Epithelial cell of proximal tubule (primary cell): ENCODE data around the gene TM4SF1. TPM values are rescaled to one million over a fixed set of nuclear protein-coding genes. Genes with fewer than 3 reads are reported as not detected.

ENCODE experiments used
- DNase-seq: peaks from one replicate; pipeline ENCODE4 v3.0.0-alpha.2; 2011; ENCODE audit warnings: low read depth
- H3K4me3 ChIP-seq: 2 replicates; pipeline ENCODE4 v1.5.1; 2011; ENCODE audit warnings: low read depth, mild to moderate bottlenecking, low read length
- total RNA-seq: library from RNA; depleted of rRNA; stranded (reverse); fragments of >200 nt; gene quantifications from 2 replicates; pipeline ENCODE4 v1.2.3, GENCODE V29; 2015
- TF ChIP-seq, protein P1 (sequence below): conservative IDR thresholded peaks from 2 replicates; pipeline ENCODE4 v1.5.1; 2012; ENCODE audit warnings: low read depth, mild to moderate bottlenecking, low read length

Gene TM4SF1
- total RNA-seq, 1 donor from 2014 or later = 304 TPM

DNA sequence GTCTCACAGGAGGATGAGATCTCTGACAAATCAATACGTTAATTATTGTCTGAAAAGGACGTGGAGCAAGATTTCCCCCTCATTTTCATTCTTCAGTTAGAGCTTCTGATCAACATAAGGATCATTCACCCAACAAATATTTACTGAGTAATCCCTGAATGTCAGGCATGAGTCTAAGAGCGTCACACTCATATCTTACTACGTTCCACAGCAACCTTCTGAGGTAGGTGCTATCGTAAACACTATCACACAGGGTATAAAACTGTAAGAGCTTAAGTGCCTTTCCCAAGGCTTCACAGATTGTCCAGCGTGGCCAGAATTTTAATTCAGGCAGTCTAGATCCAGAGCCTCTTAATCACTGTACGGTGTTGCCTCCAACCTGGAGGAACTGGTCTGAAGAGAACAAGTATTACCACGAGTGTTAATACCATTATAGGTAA, 10.6 kb upstream of the TM4SF1 start:
- TF ChIP-seq, protein P1, sequence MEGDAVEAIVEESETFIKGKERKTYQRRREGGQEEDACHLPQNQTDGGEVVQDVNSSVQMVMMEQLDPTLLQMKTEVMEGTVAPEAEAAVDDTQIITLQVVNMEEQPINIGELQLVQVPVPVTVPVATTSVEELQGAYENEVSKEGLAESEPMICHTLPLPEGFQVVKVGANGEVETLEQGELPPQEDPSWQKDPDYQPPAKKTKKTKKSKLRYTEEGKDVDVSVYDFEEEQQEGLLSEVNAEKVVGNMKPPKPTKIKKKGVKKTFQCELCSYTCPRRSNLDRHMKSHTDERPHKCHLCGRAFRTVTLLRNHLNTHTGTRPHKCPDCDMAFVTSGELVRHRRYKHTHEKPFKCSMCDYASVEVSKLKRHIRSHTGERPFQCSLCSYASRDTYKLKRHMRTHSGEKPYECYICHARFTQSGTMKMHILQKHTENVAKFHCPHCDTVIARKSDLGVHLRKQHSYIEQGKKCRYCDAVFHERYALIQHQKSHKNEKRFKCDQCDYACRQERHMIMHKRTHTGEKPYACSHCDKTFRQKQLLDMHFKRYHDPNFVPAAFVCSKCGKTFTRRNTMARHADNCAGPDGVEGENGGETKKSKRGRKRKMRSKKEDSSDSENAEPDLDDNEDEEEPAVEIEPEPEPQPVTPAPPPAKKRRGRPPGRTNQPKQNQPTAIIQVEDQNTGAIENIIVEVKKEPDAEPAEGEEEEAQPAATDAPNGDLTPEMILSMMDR = no peak
- no peak overlapping the region for H3K4me3 ChIP-seq
- DNase-seq = peak; percentile 89

DNA sequence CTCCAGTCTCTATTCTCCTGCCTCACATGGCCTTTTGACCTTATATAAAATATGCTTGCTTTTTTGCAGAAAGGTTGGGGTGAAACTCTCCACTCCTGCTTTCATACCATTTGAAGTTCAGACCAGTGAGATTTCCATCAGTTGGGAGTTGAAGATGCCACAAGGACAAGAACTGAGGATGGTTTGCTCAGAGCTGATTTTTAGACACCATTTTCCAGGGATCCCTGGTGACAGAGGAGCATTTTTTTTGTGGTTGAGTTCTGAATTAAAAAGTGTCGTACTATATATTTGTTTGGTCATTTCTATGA, 8.8 kb upstream of the TM4SF1 start:
- TF ChIP-seq, protein P1 = no peak
- DNase-seq = no peak
- no peak overlapping the region for H3K4me3 ChIP-seq

DNA sequence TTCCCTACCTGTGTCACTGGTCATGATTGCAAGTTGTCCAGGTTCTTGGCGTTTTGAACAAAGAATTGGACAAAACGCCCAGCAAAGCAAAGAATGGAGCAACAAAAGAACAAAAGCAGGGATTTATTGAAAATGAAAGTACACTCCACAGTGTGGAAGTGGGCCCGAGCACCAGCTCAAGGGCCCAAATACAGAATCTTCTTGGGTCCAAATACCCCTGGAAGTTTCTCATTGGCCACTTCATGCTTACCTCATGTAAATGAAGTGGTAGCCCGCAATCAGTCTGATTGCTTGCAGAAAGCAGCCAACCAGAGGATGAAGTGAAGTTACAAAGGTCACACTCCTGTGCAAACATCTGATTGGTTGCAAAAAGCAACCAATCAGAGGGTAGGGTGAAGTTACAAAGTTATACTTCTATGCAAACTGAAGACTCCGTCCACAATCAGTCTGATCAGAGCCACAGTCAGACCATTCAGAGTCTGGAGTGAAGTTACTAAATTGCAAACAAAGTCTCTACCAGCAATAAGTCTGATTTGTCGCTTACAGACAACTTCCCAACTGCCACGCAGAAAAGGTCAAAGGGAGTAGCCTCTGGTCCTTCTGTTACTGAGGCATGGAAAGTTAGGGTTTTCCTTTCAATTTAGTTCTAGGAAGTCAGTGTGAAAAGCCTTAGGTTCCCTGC, 8.3 kb upstream of the TM4SF1 start:
- TF ChIP-seq, protein P1 = no peak
- H3K4me3 ChIP-seq = no peak overlapping the region

DNA sequence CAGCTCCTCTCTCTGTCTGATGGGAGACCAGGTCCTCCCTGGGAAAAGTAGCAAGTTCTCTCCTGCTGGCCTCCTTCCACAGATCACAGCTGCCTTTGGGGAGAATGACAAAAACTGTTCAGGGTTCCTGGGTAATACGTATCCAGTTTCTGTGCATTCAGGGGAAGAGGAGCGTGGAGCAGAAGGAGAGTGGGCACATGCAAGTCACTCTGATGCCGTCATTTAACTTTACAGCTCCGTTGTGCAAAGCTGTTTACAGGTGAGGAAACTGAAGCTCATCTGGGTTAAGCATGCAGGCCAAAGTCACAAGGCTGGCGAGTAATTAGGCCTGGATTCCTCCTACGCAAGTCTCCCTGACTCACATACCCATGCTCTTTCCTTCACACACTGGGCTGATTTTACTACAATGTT, 7.5 kb upstream of the TM4SF1 start:
- peak; percentile 100 for DNase-seq
- no peak overlapping the region for H3K4me3 ChIP-seq
- TF ChIP-seq, protein P1 = no peak

More for the DNA sequence above, 8.3 kb upstream of the TM4SF1 start:
- DNase-seq = no peak

DNA sequence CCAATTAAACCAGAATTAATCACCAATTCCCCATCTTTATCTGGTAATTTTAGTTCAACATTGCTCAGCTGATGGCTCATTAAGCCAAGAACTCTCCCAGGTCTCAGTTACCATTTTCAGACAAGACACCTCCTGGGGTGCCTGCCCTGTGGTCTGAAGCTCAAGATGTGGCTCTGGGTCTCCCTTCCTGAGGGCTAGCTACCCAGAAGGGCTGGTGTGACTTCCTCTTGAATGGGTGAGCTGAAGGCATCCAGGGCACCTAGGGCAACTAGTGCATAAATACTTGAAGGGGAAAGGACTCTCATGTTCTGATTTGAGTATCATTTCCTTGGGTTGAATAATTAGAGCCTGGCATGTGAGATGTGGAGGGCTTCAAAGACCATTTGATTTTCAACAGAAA, 6.7 kb upstream of the TM4SF1 start:
- DNase-seq = no peak
- no peak overlapping the region for H3K4me3 ChIP-seq
- TF ChIP-seq, protein P1 = no peak

DNA sequence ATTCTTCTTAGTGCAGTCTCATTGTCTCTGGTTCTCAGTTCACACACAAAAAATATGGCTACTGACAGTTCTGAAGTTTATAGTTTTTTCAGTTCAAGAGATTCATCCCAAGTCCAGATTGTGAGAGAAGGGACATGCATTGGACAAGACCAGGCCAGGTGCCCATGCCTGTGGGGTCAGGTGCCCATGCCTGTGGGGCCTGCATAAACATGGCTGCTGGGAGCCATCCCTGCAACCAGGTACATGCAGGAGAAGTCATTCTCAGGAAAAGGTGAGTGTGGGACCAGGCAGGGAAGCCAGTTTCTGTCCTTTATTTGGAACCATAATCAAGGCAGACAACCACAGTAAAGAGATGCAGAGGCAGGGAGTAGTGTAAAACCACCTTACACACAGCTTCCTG, 6.3 kb upstream of the TM4SF1 start:
- H3K4me3 ChIP-seq = no peak overlapping the region
- no peak for DNase-seq
- TF ChIP-seq, protein P1 = no peak

DNA sequence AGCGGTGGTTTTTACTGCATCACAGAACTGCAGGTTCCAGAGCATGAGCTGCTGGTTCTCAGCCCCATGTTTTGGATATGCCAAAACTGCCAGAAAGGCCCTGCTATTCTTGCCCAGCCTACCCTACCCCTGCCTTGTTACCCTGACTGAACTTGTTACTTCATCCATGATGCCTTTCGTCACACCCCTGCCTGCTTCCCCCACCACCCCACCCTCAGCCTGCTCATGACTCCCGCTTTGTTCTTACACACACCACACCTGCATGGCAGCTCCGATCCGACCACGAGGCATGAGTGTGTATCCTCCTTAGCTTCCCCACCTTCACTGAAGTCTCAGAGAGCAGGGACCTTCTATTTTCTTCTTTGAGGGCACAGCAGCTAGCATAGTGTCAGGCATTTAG, 5.1 kb upstream of the TM4SF1 start:
- DNase-seq = no peak
- TF ChIP-seq, protein P1 = no peak
- H3K4me3 ChIP-seq = no peak overlapping the region
